Neural cell (in vitro differentiated cells): ENCODE data around the gene FCGR3B.
"Not testable (repeated sequence)": the region's sequence is repeated elsewhere in the genome, so short reads cannot be mapped to it uniquely, and the experiment has no call there.

ENCODE experiments used
- CTCF ChIP-seq: fragments of 450-650 bp; IDR thresholded peaks from 2 replicates; pipeline ENCODE4 v1.5.1; 2014; ENCODE audit warnings: antibody characterized with exemption, mild to moderate bottlenecking, moderate library complexity; ENCODE audit not compliant: poor library complexity, severe bottlenecking
- EP300 ChIP-seq: fragments of 450-650 bp; conservative IDR thresholded peaks from 2 replicates; pipeline ENCODE4 v1.6.1; 2014; ENCODE audit warnings: antibody characterized with exemption, mild to moderate bottlenecking, moderate library complexity; ENCODE audit not compliant: poor library complexity, severe bottlenecking
- MXI1 ChIP-seq: fragments of 450-650 bp; conservative IDR thresholded peaks from 2 replicates; pipeline ENCODE4 v1.6.1; 2014; ENCODE audit warnings: antibody characterized with exemption, mild to moderate bottlenecking; ENCODE audit not compliant: poor library complexity, severe bottlenecking
- POLR2AphosphoS5 ChIP-seq: IDR thresholded peaks from 2 replicates; pipeline ENCODE4 v1.6.1; 2012
- RAD21 ChIP-seq: fragments of 450-650 bp; conservative IDR thresholded peaks from 2 replicates; pipeline ENCODE4 v1.6.1; 2014; ENCODE audit warnings: antibody characterized with exemption, mild to moderate bottlenecking, moderate library complexity

GRCh38 chr1:161621181-161622000, 9.6 kb downstream of the FCGR3B start:
- not testable (repeated sequence) for TF ChIP-seq EP300, POLR2AphosphoS5, MXI1, RAD21, CTCF
